H1 (cell line): ENCODE data around the gene PATL2. TPM values are rescaled to one million over a fixed set of nuclear protein-coding genes. Genes with fewer than 3 reads are reported as not detected.
A peak's percentile ranks its signal among the peaks of the same experiment; 100 is the strongest.

Experiments used
- CTCF ChIA-PET: fragments of 300-600 bp; sonication (Branson Sonifier 250); formaldehyde crosslinking; loops from one replicate; lab custom pipeline; 2021; ENCODE audit not compliant: partially characterized antibody; lab: Charles Lee
- POLR2A ChIA-PET: fragments of 300-600 bp; sonication (Branson Sonifier 250); formaldehyde crosslinking; loops from one replicate; lab custom pipeline; 2021; ENCODE audit warnings: inconsistent platforms; ENCODE audit not compliant: partially characterized antibody; lab: Charles Lee
- DNase-seq, 2 experiments: peaks; one replicate each; pipeline versions ENCODE4 v3.0.0 to v3.0.0-alpha.2; 2010 to 2022; ENCODE audit warnings: low spot score in 2 of 2, low read depth in 1 of 2, mixed read lengths in 1 of 2
- FAIRE-seq: peaks from 2 replicates; lab custom pipeline; 2011; peaks lifted over from hg19 to GRCh38; lab: Jason Lieb, UNC
- H2AFZ ChIP-seq: 2 replicates; pipeline ENCODE4 v1.8.1; 2012; ENCODE audit warnings: low read length, inconsistent platforms
- H2AK5ac ChIP-seq: 2 replicates; pipeline ENCODE4 v1.6.1; 2013; ENCODE audit warnings: low read depth, low read length
- H2BK120ac ChIP-seq: replicated peaks from 2 replicates; pipeline ENCODE3; 2013; ENCODE audit warnings: low read depth, low read length, inconsistent platforms
- H2BK12ac ChIP-seq: 2 replicates; pipeline ENCODE4 v1.6.1; 2013; ENCODE audit warnings: low read depth, low read length
- H2BK15ac ChIP-seq: 2 replicates; pipeline ENCODE4 v1.6.1; 2013; ENCODE audit warnings: low read length
- H2BK20ac ChIP-seq: 2 replicates; pipeline ENCODE4 v1.6.1; 2013; ENCODE audit warnings: low read length
- H2BK5ac ChIP-seq: 2 replicates; pipeline ENCODE4 v1.6.1; 2013; ENCODE audit warnings: low read depth, low read length
- H3K14ac ChIP-seq: 2 replicates; pipeline ENCODE4 v1.6.1; 2013; ENCODE audit warnings: inconsistent platforms; ENCODE audit not compliant: insufficient read length
- H3K18ac ChIP-seq: 2 replicates; pipeline ENCODE4 v1.6.1; 2013; ENCODE audit warnings: low read length; ENCODE audit errors: extremely low read depth
- H3K23ac ChIP-seq: 2 replicates; pipeline ENCODE4 v1.6.1; 2013; ENCODE audit warnings: inconsistent platforms; ENCODE audit not compliant: insufficient read length
- H3K23me2 ChIP-seq: 2 replicates; pipeline ENCODE4 v1.6.1; 2013; ENCODE audit warnings: low read depth, low read length
- H3K27ac ChIP-seq: 2 replicates; pipeline ENCODE4 v1.6.1; 2011; ENCODE audit warnings: low read depth, low read length, inconsistent platforms
- H3K27me3 ChIP-seq, 4 experiments: replicated peaks in 1 of 4; 1 replicate in 1 of 4; 2 replicates in 3 of 4; pipeline versions ENCODE4 v1.6.1 to v1.8.1; 2011 to 2013; ENCODE audit warnings: low read length in 3 of 4, mild to moderate bottlenecking in 3 of 4, inconsistent platforms in 2 of 4, mixed read lengths in 2 of 4, moderate library complexity in 1 of 4; ENCODE audit not compliant: control insufficient read depth in 3 of 4, insufficient read depth in 3 of 4; ENCODE audit errors: extremely low read depth in 1 of 4
- H3K36me3 ChIP-seq, 4 experiments: 2 replicates each; pipeline versions ENCODE4 v1.6.1 to v1.8.1; 2011 to 2013; ENCODE audit warnings: mild to moderate bottlenecking in 4 of 4, low read length in 3 of 4, moderate library complexity in 2 of 4, control low read depth in 1 of 4, inconsistent platforms in 1 of 4; ENCODE audit not compliant: insufficient read depth in 4 of 4, control insufficient read depth in 2 of 4
- H3K4ac ChIP-seq: replicated peaks from 2 replicates; pipeline ENCODE3; 2013; ENCODE audit warnings: low read length, low read depth, mixed read lengths, inconsistent platforms; ENCODE audit not compliant: insufficient read length
- H3K4me1 ChIP-seq, 4 experiments: replicated peaks in 1 of 4; 1 replicate in 1 of 4; 2 replicates in 3 of 4; pipeline versions ENCODE4 v1.6.1 to v1.8.1; 2011 to 2013; ENCODE audit warnings: low read length in 3 of 4, inconsistent platforms in 2 of 4, mixed read lengths in 1 of 4; ENCODE audit not compliant: insufficient read depth in 4 of 4, control insufficient read depth in 3 of 4
- H3K4me2 ChIP-seq, 2 experiments: 2 replicates each; pipeline versions ENCODE4 v1.6.1 to v1.8.1; 2011 to 2013; ENCODE audit warnings: low read depth in 2 of 2, low read length in 2 of 2, control low read depth in 1 of 2, inconsistent platforms in 1 of 2, mild to moderate bottlenecking in 1 of 2; ENCODE audit not compliant: insufficient read depth in 1 of 2
- H3K4me3 ChIP-seq, 4 experiments: fragments of 200-600, 300-600 bp in 1 of 4; sonication (generic), shearing (Covaris generic), sonication (Bioruptor Twin) in 1 of 4; 2 replicates each; pipeline versions ENCODE4 v1.5.1 to v1.8.1; 2011 to 2016; ENCODE audit warnings: low read length in 4 of 4, low read depth in 3 of 4, control low read depth in 2 of 4, inconsistent platforms in 2 of 4, mild to moderate bottlenecking in 2 of 4, mixed read lengths in 1 of 4, moderate library complexity in 1 of 4; ENCODE audit not compliant: insufficient read depth in 2 of 4; ENCODE audit errors: extremely low read depth in 1 of 4
- H3K56ac ChIP-seq: replicated peaks from 2 replicates; pipeline ENCODE3; 2013; ENCODE audit warnings: low read depth, mild to moderate bottlenecking, mixed read lengths, low read length, inconsistent platforms; ENCODE audit not compliant: insufficient read length
- H3K79me1 ChIP-seq: 2 replicates; pipeline ENCODE4 v1.6.1; 2013; ENCODE audit warnings: low read depth, low read length, control low read depth
- H3K79me2 ChIP-seq, 2 experiments: 2 replicates each; pipeline versions ENCODE4 v1.6.1 to v1.8.1; 2012 to 2013; ENCODE audit warnings: low read length in 2 of 2, mild to moderate bottlenecking in 2 of 2, inconsistent platforms in 1 of 2; ENCODE audit not compliant: insufficient read depth in 2 of 2, control insufficient read depth in 1 of 2
- H3K9ac ChIP-seq, 4 experiments: replicated peaks in 1 of 4; 1 replicate in 1 of 4; 2 replicates in 3 of 4; pipeline versions ENCODE4 v1.6.1 to v1.8.1; 2011 to 2013; ENCODE audit warnings: low read depth in 3 of 4, low read length in 3 of 4, control low read depth in 2 of 4, mild to moderate bottlenecking in 2 of 4, moderate library complexity in 2 of 4, inconsistent platforms in 1 of 4; ENCODE audit errors: extremely low read depth in 1 of 4
- H3K9me3 ChIP-seq, 2 experiments: 2 replicates each; pipeline versions ENCODE4 v1.6.1 to v1.8.1; 2012 to 2013; ENCODE audit warnings: mild to moderate bottlenecking in 2 of 2, moderate library complexity in 2 of 2, control low read depth in 1 of 2, inconsistent platforms in 1 of 2, low read depth in 1 of 2, low read length in 1 of 2, mixed read lengths in 1 of 2; ENCODE audit not compliant: insufficient read depth in 2 of 2
- H4K20me1 ChIP-seq, 2 experiments: replicated peaks in 1 of 2; 2 replicates each; pipeline versions ENCODE3 to v1.8.1; 2011 to 2013; ENCODE audit warnings: inconsistent platforms in 2 of 2, low read length in 2 of 2, mild to moderate bottlenecking in 1 of 2; ENCODE audit not compliant: insufficient read depth in 2 of 2, control insufficient read depth in 1 of 2
- H4K5ac ChIP-seq: 2 replicates; pipeline ENCODE4 v1.6.1; 2013; ENCODE audit warnings: low read length, low read depth, mixed read lengths, inconsistent platforms; ENCODE audit not compliant: insufficient read length
- H4K8ac ChIP-seq: 2 replicates; pipeline ENCODE4 v1.8.0; 2013; ENCODE audit warnings: mild to moderate bottlenecking, moderate library complexity, low read length, inconsistent platforms; ENCODE audit not compliant: insufficient read depth; ENCODE audit errors: extremely low read depth
- H4K91ac ChIP-seq: replicated peaks from 2 replicates; pipeline ENCODE3; 2013; ENCODE audit warnings: low read length, mixed read lengths, inconsistent platforms; ENCODE audit not compliant: insufficient read length
- CTBP2 ChIP-seq: IDR thresholded peaks from 2 replicates; pipeline ENCODE4 v1.7.0; 2011; ENCODE audit warnings: borderline replicate concordance, mild to moderate bottlenecking, moderate library complexity, mixed read lengths, low read length; ENCODE audit not compliant: insufficient read depth, insufficient read length
- WGBS, 2 experiments: shearing (Covaris generic) in 1 of 2; methylation state at CpG; one replicate each; pipeline versions ENCODE4 v1.1.6 to v1.1.7; 2013 to 2015; ENCODE audit warnings: low lambda C conversion rate in 2 of 2, mixed read lengths in 2 of 2, inconsistent platforms in 1 of 2, low coverage in 1 of 2, missing lambda C conversion rate in 1 of 2; ENCODE audit not compliant: insufficient replicate concordance in 2 of 2, insufficient coverage in 1 of 2, insufficient read length in 1 of 2; ENCODE audit errors: extremely low coverage in 1 of 2, missing lambda C conversion rate in 1 of 2; 5-methylcytosine and 5-hydroxymethylcytosine counted together
- long read RNA-seq, 2 experiments: library from RNA in 1 of 2; library from capped mRNA in 1 of 2; stranded (forward); transcript quantifications; one replicate each; pipeline ENCODE4 v2.0.0, GENCODE V29; 2021; ENCODE audit warnings: inconsistent platforms in 1 of 2
- polyA minus RNA-seq, 3 experiments: library from RNA; depleted of rRNA, polyadenylated mRNA; stranded (reverse); fragments of >200 nt; gene quantifications; 1 replicate in 2 of 3; 2 replicates in 1 of 3; pipeline ENCODE4 v1.2.3, GENCODE V29; 2011
- polyA plus RNA-seq, 7 experiments: library from polyadenylated mRNA; depleted of rRNA in 3 of 7; stranded (reverse) in 5 of 7; unstranded in 2 of 7; fragments of >200 nt in 5 of 7; fragments of 200-250 nt in 2 of 7; gene quantifications; 1 replicate in 5 of 7; 2 replicates in 1 of 7; 4 replicates in 1 of 7; pipeline versions ENCODE4 v1.2.1 to v1.2.3, GENCODE V29; 2011 to 2013; ENCODE audit warnings: missing spikeins in 2 of 7, mixed read lengths in 2 of 7
- total RNA-seq: library from RNA; stranded (reverse); fragmentation: NEBNext Ultra II Directional; extraction: Animal tissue kit (Norgen Biotek cat#: 25700); gene quantifications from 2 replicates; pipeline ENCODE4 v1.2.1, GENCODE V29; 2021

Gene PATL2
- total RNA-seq (0.48 and 0.65 TPM in 2 replicates), polyA plus RNA-seq (2011; rRNA removed) (1.0 and 1.3 TPM in 2 replicates), polyA minus RNA-seq (2011; rRNA and poly(A)+ RNA removed) (1.6 and 1.7 TPM in 2 replicates)
- polyA plus RNA-seq (2011; cell fraction: cytosol; rRNA removed), result 0.78 TPM
- 4.2 TPM for polyA plus RNA-seq (2011; cell fraction: nucleus; rRNA removed)
- 0.48 to 1.1 TPM (median 0.88 TPM) in 4 replicates for polyA plus RNA-seq (2012, experiment 1 of 2)
- not detected for polyA plus RNA-seq (2012, experiment 2 of 2)
- 0.49 TPM for polyA plus RNA-seq (2013, experiment 1 of 2)
- polyA plus RNA-seq (2013, experiment 2 of 2), result 0.28 TPM
- polyA minus RNA-seq (2011; cell fraction: cytosol; rRNA and poly(A)+ RNA removed), result 0.51 TPM
- polyA minus RNA-seq (2011; cell fraction: nucleus; rRNA and poly(A)+ RNA removed), result 2.9 TPM
- long read RNA-seq, experiment 1, result 0 reads
- long read RNA-seq, experiment 2, result 0 reads

- Histone ChIP-seq H3K14ac (no peak within 1 kb of the TSS), H4K8ac (peak within 1 kb of the TSS; percentile 22; the same call in 1 of the 2 replicates), H3K79me2 (peaks cover 0 to 9% of the 10 kb centered on the region in 2 experiments; a peak in 2 of 4 replicates), H3K27me3 (peaks cover 0 to 10% (median 8%) of the 10 kb centered on the region in 4 experiments; a peak in 5 of 7 replicates), H2BK12ac (no peak within 1 kb of the TSS), H3K4ac (no peak within 1 kb of the TSS), H2BK5ac (no peak within 1 kb of the TSS), H3K23ac (no peak within 1 kb of the TSS), H3K56ac (no peak within 1 kb of the TSS), H3K9ac (peak within 1 kb of the TSS; percentile 61 to 77 (median 66)), H3K4me1 (0 out of 7 replicates have a peak, but pooled peaks cover 0 to 3% (median 0%) of the 10 kb centered on the region in 4 experiments), H3K4me3 (peak within 1 kb of the TSS; percentile 79 to 95 (median 88)), H4K91ac (no peak within 1 kb of the TSS), H2AK5ac (no peak within 1 kb of the TSS), H3K27ac (peak within 1 kb of the TSS; percentile 60; the same call in 1 of the 2 replicates), H4K5ac (no peak within 1 kb of the TSS), H2BK120ac (no peak within 1 kb of the TSS), H3K23me2 (peaks cover 4% of the 10 kb centered on the region), H3K9me3 (no peaks in the 10 kb centered on the region), H3K4me2 (peak within 1 kb of the TSS; percentile 90 to 94), H4K20me1 (no peaks in the 10 kb centered on the region), H2AFZ (peak within 1 kb of the TSS; percentile 78), H3K79me1 (no peaks in the 10 kb centered on the region), H2BK20ac (0 out of 2 replicates have a peak within 1 kb of the TSS, but pooled peaks have one; percentile 34), H3K18ac (peak within 1 kb of the TSS; percentile 80; the same call in 1 of the 2 replicates), H3K36me3 (peaks cover 0 to 9% (median 4%) of the 10 kb centered on the region in 4 experiments; a peak in 5 of 8 replicates), H2BK15ac (no peak within 1 kb of the TSS)
- POLR2A ChIA-PET, result interaction anchor here (0.6 to 4.2 kb wide), 21 partner anchors 8 to 1954 kb away, joined by 3 to 64 read pairs (median 3); partner anchors contain the start of genes SPG11 and TRIM69
- WGBS, 2 experiments, result 2% methylated on average over 35 of the region's 37 CpGs; no CpG with 5 or more reads in 1 of the 2 experiments
- CTCF ChIA-PET, result interaction anchor here (0.6 to 6.6 kb wide), 9 partner anchors 10 to 94 kb away, joined by 3 to 61 read pairs (median 4); partner anchors contain the start of genes SPG11 and TRIM69
- FAIRE-seq (peak; percentile 65), DNase-seq (peak; percentile 83 to 96)
- no peak for TF ChIP-seq CTBP2
Observed at GRCh38 chr15:44711096-44711742, at the start of gene PATL2, which contains the start of gene B2M. TSS of gene PATL2 (minus strand) at chr15:44711323. CDS start at chr15:44676490, 34,833 bp downstream. TSS of gene B2M (plus strand) at chr15:44711517. CDS start at chr15:44711547, 30 bp downstream.
